BE2C (cell line): ENCODE measurements around the gene PPP1R12A.

Source experiments
- DNase-seq: peaks from one replicate; pipeline ENCODE4 v3.0.0-alpha.2; 2020
- H3K27me3 ChIP-seq: fragments of 250-450 bp; sonication (Bioruptor Pico); 2 replicates; pipeline ENCODE4 v1.5.1; 2020; ENCODE audit warnings: mild to moderate bottlenecking
- H3K36me3 ChIP-seq: fragments of 250-450 bp; sonication (Bioruptor Pico); 2 replicates; pipeline ENCODE4 v1.5.1; 2020; ENCODE audit warnings: mild to moderate bottlenecking
- H3K4me1 ChIP-seq: fragments of 250-450 bp; sonication (Bioruptor Pico); 2 replicates; pipeline ENCODE4 v1.5.1; 2020
- H3K4me3 ChIP-seq: 2 replicates; pipeline ENCODE4 v1.5.1; 2011; ENCODE audit warnings: low read depth, low read length
- H3K9me3 ChIP-seq: fragments of 250-450 bp; sonication (Bioruptor Pico); 2 replicates; pipeline ENCODE4 v1.5.1; 2020
- TF ChIP-seq, protein P1 (sequence below): IDR thresholded peaks from 2 replicates; pipeline ENCODE4 v1.5.1; 2012; ENCODE audit warnings: mild to moderate bottlenecking, low read depth, low read length

The PPP1R12A gene

DNA sequence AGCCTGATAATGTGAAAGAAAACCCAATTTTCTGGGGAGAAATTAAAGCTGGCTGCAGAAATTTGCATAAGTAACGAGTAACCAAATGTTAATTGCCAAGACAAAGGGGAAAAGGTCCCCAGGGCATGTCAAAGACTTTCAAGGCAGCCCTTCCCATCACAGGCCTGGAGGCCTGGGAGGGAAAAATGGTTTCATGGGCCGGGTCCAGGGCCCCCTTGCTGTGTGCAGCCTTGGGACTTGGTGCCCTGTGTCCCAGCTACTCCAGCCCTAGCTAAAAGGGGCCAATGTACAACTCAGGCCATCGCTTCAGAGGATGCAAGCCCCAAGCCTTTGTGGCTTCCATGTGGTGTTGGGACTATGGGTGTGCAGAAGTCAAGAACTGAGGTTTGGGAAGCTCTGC lies 96.5 kb downstream of the PPP1R12A start:
- DNase-seq = no peak
- Histone ChIP-seq H3K36me3 (peaks cover 11% of the 10 kb centered on the region; the same call in 1 of the 2 replicates), H3K4me1 (peaks cover 5% of the 10 kb centered on the region; the same call in 1 of the 2 replicates), H3K4me3 (no peak overlapping the region), H3K9me3 (peaks cover 6% of the 10 kb centered on the region; the same call in 1 of the 2 replicates), H3K27me3 (no peaks in the 10 kb centered on the region)
- TF ChIP-seq, protein P1, sequence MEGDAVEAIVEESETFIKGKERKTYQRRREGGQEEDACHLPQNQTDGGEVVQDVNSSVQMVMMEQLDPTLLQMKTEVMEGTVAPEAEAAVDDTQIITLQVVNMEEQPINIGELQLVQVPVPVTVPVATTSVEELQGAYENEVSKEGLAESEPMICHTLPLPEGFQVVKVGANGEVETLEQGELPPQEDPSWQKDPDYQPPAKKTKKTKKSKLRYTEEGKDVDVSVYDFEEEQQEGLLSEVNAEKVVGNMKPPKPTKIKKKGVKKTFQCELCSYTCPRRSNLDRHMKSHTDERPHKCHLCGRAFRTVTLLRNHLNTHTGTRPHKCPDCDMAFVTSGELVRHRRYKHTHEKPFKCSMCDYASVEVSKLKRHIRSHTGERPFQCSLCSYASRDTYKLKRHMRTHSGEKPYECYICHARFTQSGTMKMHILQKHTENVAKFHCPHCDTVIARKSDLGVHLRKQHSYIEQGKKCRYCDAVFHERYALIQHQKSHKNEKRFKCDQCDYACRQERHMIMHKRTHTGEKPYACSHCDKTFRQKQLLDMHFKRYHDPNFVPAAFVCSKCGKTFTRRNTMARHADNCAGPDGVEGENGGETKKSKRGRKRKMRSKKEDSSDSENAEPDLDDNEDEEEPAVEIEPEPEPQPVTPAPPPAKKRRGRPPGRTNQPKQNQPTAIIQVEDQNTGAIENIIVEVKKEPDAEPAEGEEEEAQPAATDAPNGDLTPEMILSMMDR = no peak

DNA sequence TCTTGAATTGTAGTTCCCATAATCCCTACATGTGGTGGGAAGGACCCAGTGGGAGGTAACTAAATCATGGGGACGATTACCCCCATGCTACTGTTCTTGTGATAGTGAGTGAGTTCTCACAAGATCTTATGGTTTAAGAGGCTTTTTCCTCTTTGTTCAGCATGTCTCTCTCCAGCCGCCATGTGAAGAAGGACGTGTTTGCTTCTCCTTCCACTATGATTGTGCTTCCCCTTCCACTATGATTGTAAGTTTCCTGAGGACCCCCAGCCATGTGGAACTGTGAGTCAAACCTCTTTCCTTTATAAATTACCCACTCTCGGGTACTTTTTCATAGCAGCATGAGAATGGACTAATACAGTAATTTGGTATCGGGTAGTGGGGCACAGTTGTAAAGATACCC lies 97.3 kb downstream of the PPP1R12A start:
- no peak overlapping the region for H3K4me3 ChIP-seq
- DNase-seq = no peak
- TF ChIP-seq, protein P1 = no peak

DNA sequence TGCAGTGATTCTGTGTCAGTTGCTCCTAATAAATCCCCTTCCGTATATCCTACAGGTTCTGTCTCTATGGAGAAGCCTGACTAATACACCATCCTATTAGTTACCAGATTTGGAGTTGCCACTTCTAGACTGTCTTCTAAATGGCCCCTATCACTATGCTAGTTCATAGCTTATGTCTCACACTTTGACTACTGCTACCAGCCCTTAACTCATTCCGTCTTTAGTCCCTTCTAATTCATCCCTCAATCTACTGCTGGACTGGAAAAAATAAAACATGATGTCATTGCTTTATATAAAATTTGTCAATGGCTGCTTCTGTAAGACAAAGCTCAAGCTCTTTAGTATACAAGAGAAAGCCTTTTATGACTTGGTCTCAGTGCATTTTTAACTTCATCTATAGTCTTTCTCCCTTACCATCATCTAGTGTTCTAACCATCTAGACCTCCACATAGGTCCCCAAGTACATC lies 99.5 kb downstream of the PPP1R12A start:
- no peak overlapping the region for H3K4me3 ChIP-seq
- peaks cover 11% of the 10 kb centered on the region; the same call in 1 of the 2 replicates for H3K36me3 ChIP-seq
- no peaks in the 10 kb centered on the region for H3K27me3 ChIP-seq
- DNase-seq = no peak
- TF ChIP-seq, protein P1 = no peak
- peaks cover 6% of the 10 kb centered on the region; the same call in 1 of the 2 replicates for H3K9me3 ChIP-seq
- H3K4me1 ChIP-seq = peaks cover 5% of the 10 kb centered on the region; the same call in 1 of the 2 replicates

More for the DNA sequence above, 97.3 kb downstream of the PPP1R12A start:
- Histone ChIP-seq H3K36me3 (peaks cover 11% of the 10 kb centered on the region; the same call in 1 of the 2 replicates), H3K4me1 (peaks cover 5% of the 10 kb centered on the region; the same call in 1 of the 2 replicates), H3K9me3 (peaks cover 6% of the 10 kb centered on the region; the same call in 1 of the 2 replicates), H3K27me3 (no peaks in the 10 kb centered on the region)

DNA sequence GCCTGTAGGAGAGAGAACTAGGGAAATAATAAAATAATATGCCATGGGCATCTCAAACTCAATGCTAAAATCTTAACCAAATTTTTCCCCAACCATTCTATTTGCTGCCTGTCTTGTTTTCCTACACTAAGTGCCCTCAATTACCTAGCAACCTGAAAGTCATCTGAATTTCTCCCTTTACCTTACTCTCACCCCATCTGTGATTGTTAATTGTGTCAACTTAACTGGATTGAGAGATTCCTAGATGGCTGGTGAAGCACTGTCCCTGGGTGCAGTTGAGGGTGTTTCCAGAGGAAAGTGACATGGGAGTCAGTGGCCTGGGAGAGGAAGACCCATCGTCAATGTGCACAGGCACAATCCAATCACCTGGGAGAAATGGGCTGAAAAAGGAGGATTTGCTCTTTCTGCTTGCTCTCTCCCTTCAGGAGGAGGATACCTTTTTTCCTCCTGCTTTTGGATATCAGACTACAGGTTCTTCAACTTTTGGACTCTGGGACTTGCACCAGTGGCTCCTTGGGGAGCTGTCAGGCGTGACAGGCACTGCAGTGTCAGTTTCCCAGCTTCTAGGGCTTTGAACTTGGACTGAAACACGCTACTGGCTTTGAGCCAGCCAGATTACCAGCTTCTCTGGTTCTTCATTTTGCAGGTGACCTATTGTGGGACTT lies 100.1 kb downstream of the PPP1R12A start:
- Histone ChIP-seq H3K9me3 (peaks cover 6% of the 10 kb centered on the region; the same call in 1 of the 2 replicates), H3K4me1 (peaks cover 5% of the 10 kb centered on the region; the same call in 1 of the 2 replicates), H3K27me3 (no peaks in the 10 kb centered on the region), H3K4me3 (no peak overlapping the region), H3K36me3 (peaks cover 11% of the 10 kb centered on the region; the same call in 1 of the 2 replicates)
- no peak for DNase-seq
- TF ChIP-seq, protein P1 = no peak

DNA sequence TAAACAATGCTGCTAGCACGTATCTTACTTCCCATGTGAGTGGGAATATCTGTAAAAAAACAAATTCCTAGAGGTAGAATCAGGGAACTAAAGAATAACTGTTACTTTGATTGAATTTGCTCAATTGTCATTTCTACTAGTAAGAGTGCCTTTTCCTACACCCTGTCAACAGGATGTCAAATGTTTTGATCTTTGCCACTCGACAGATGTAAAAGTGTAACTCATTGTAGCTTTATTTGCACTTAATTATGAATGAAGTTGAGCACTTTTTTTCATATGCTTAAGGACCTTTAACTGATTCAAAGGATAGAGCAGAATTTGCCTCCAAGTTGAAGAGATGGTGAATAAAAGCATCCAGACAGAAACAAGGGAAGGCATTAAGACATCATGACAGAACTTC lies 104.5 kb downstream of the PPP1R12A start:
- Histone ChIP-seq H3K27me3 (no peaks in the 10 kb centered on the region), H3K4me1 (no peaks in the 10 kb centered on the region; the same call in 1 of the 2 replicates), H3K36me3 (no peaks in the 10 kb centered on the region), H3K9me3 (no peaks in the 10 kb centered on the region), H3K4me3 (no peak overlapping the region)
- no peak for DNase-seq
- TF ChIP-seq, protein P1 = no peak

DNA sequence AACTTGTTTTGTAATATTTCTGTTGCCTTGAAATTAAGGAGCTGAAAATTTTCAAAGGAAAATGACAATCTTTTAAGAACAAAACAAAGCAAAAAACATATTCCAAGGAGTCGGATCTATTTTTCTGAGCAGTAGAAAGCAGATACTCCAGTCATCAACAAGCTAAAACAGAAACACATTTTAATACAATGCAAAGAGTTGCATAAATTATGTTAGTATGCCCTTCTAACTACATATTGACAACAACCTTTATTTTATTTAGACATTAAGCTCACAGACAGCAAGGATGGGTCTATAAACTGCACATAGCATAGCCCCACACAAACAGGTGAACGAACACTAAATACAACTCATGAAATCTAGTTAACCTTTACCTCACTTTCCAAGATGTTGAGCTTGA lies 106.0 kb downstream of the PPP1R12A start:
- Histone ChIP-seq H3K27me3 (no peaks in the 10 kb centered on the region), H3K36me3 (no peaks in the 10 kb centered on the region; the same call in 1 of the 2 replicates), H3K9me3 (no peaks in the 10 kb centered on the region), H3K4me3 (no peak overlapping the region), H3K4me1 (no peaks in the 10 kb centered on the region; the same call in 1 of the 2 replicates)
- TF ChIP-seq, protein P1 = no peak
- no peak for DNase-seq
